Loucy (cell line): ENCODE data around the gene HHIP.
A peak's percentile ranks its signal among the peaks of the same experiment; 100 is the strongest.

Experiments used
- H2AFZ ChIP-seq: fragments of 200-600 bp; sonication (generic); 2 replicates; pipeline ENCODE4 v1.6.0; 2016; ENCODE audit warnings: antibody characterized with exemption, mild to moderate bottlenecking, low read length, moderate library complexity
- H3F3A ChIP-seq: fragments of 200-600 bp; 2 replicates; pipeline ENCODE4 v1.6.0; 2016; ENCODE audit warnings: antibody characterized with exemption, low read depth, mild to moderate bottlenecking
- H3K27me3 ChIP-seq: fragments of 200-600 bp; sonication (generic); 2 replicates; pipeline ENCODE4 v1.6.1; 2014; ENCODE audit warnings: low read length, mild to moderate bottlenecking; ENCODE audit not compliant: insufficient read depth, poor library complexity, severe bottlenecking
- H3K36me3 ChIP-seq: fragments of 200-600 bp; sonication (generic); 2 replicates; pipeline ENCODE4 v1.6.1; 2016; ENCODE audit warnings: low read length; ENCODE audit not compliant: insufficient read depth
- H3K4me1 ChIP-seq: fragments of 200-600 bp; sonication (generic); 2 replicates; pipeline ENCODE4 v1.5.1; 2014; ENCODE audit warnings: low read length, mild to moderate bottlenecking; ENCODE audit not compliant: insufficient read depth, poor library complexity, severe bottlenecking
- H3K4me2 ChIP-seq: fragments of 200-600 bp; sonication (generic); 2 replicates; pipeline ENCODE4 v1.6.0; 2014; ENCODE audit warnings: antibody characterized with exemption, low read length, low read depth, mild to moderate bottlenecking; ENCODE audit not compliant: poor library complexity, severe bottlenecking
- H3K4me3 ChIP-seq: fragments of 200-600 bp; sonication (generic); 2 replicates; pipeline ENCODE4 v1.5.1; 2014; ENCODE audit warnings: low read length, mild to moderate bottlenecking, mixed read lengths; ENCODE audit not compliant: poor library complexity, severe bottlenecking
- H3K79me2 ChIP-seq: fragments of 200-600 bp; sonication (generic); 2 replicates; pipeline ENCODE4 v1.6.1; 2014; ENCODE audit warnings: low read length; ENCODE audit not compliant: insufficient read depth
- H3K9ac ChIP-seq: fragments of 200-600 bp; sonication (generic); 2 replicates; pipeline ENCODE4 v1.6.0; 2014; ENCODE audit warnings: mild to moderate bottlenecking, low read depth, low read length, moderate library complexity; ENCODE audit not compliant: poor library complexity, severe bottlenecking
- H3K9me2 ChIP-seq: fragments of 200-600 bp; sonication (generic); replicated peaks from 2 replicates; pipeline ENCODE4 v1.6.1; 2016; ENCODE audit warnings: low read depth, low read length, mixed read lengths
- H3K9me3 ChIP-seq: fragments of 200-600 bp; sonication (generic); 2 replicates; pipeline ENCODE4 v1.6.1; 2014; ENCODE audit warnings: mild to moderate bottlenecking, antibody characterized with exemption, low read length, low read depth; ENCODE audit not compliant: insufficient read depth
- H4K20me1 ChIP-seq: fragments of 200-600 bp; sonication (generic); 2 replicates; pipeline ENCODE4 v1.6.0; 2014; ENCODE audit warnings: antibody characterized with exemption, low read length, mild to moderate bottlenecking; ENCODE audit not compliant: insufficient read depth, poor library complexity, severe bottlenecking
- CTCF ChIP-seq: fragments of 200-600 bp; sonication (generic); conservative IDR thresholded peaks from 2 replicates; pipeline ENCODE4 v1.5.1; 2014; ENCODE audit warnings: mild to moderate bottlenecking, antibody characterized with exemption, low read length
- EZH2phosphoT487 ChIP-seq: fragments of 200-600 bp; IDR thresholded peaks from 2 replicates; pipeline ENCODE4 v1.6.1; 2018; ENCODE audit warnings: antibody characterized with exemption, mild to moderate bottlenecking, moderate library complexity, borderline replicate concordance

HHIP gene

GRCh38 chr4:144611850-144612249 is 34.1 kb upstream of the HHIP start:
- Histone ChIP-seq H3K9me2 (no peaks in the 10 kb centered on the region), H3K4me2 (no peak overlapping the region), H3K9ac (no peak overlapping the region), H3K27me3 (no peaks in the 10 kb centered on the region), H3K4me1 (no peaks in the 10 kb centered on the region), H2AFZ (peak overlapping the region; percentile 62), H3K79me2 (no peaks in the 10 kb centered on the region), H3K9me3 (0 out of 2 replicates have a peak, but pooled peaks cover 6% of the 10 kb centered on the region), H3K4me3 (no peak overlapping the region), H3K36me3 (no peaks in the 10 kb centered on the region), H4K20me1 (no peaks in the 10 kb centered on the region), H3F3A (no peaks in the 10 kb centered on the region)
- TF ChIP-seq CTCF = peak; percentile 74
- no peak for TF ChIP-seq EZH2phosphoT487

DNA sequence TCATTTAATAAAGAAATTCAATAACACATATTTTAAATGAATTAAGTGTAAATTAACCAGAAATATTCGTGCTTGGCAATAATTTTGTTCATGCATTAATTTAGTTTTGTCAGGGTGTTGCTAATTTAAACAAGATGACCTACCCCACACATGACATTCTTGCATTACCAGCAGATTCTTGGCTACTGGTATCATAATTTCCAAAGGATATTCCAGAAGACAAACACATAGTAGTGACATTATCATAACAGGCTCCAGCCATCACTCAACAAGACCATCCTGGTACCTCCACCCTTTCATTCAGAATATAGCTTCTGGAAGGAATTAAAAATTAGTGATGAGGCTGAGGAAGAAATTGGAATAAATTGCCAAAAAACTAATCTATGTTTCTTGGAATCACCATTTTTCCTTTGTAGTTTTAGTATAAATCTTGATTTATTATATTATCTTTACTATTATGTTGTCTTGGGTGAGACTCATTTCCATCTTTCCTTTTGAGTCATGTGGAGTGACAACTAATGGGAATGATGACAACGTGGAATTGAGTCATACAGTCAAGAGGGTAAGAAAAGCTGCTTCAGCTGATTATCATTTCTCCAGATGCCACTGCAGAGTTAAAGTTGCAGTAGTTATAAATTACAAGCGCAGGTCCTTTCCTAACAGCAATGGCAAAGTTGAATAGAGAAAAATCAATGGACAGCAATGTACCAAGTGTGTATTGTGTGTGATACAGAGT is 30.9 kb upstream of the HHIP start:
- TF ChIP-seq CTCF = no peak
- TF ChIP-seq EZH2phosphoT487 = no peak
- H3K79me2 ChIP-seq = no peaks in the 10 kb centered on the region
- no peaks in the 10 kb centered on the region for H4K20me1 ChIP-seq
- H3K9ac ChIP-seq = no peak overlapping the region
- H3K36me3 ChIP-seq = no peaks in the 10 kb centered on the region
- no peak overlapping the region for H3K4me2 ChIP-seq
- no peaks in the 10 kb centered on the region for H3K4me1 ChIP-seq
- H3K27me3 ChIP-seq = no peaks in the 10 kb centered on the region
- 0 out of 2 replicates have a peak, but pooled peaks cover 6% of the 10 kb centered on the region for H3K9me3 ChIP-seq
- no peak overlapping the region for H3K4me3 ChIP-seq
- H2AFZ ChIP-seq = no peak overlapping the region
- no peaks in the 10 kb centered on the region for H3K9me2 ChIP-seq
- no peaks in the 10 kb centered on the region for H3F3A ChIP-seq

DNA sequence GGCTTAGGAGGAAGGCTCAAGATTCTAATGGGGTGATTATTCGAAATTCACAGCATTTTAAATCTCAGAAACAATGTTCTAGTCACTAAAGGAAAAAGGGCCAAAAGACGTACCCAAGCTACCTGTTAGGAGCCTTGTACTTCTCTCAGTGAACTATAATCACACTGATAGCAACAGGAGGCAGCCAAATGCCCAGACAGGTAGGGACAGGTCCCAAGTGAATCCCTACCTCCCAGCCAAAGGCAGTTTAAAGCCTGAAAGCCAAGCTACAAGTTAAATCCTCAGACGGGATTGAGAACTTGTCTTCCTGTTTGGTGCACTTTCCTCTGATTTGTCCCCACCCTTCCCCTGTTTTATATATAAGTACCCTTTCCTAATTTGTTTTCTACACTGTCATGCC is 24.3 kb upstream of the HHIP start:
- Histone ChIP-seq H3K36me3 (no peaks in the 10 kb centered on the region), H3F3A (no peaks in the 10 kb centered on the region), H3K4me3 (no peak overlapping the region), H3K79me2 (no peaks in the 10 kb centered on the region), H3K4me2 (no peak overlapping the region), H3K9me3 (no peaks in the 10 kb centered on the region), H3K27me3 (no peaks in the 10 kb centered on the region), H3K9ac (no peak overlapping the region), H4K20me1 (no peaks in the 10 kb centered on the region), H2AFZ (no peak overlapping the region), H3K4me1 (no peaks in the 10 kb centered on the region), H3K9me2 (no peaks in the 10 kb centered on the region)
- TF ChIP-seq EZH2phosphoT487 (no peak), CTCF (no peak)
